ENCODE measurements around the gene DENND5A.

Gene DENND5A

DNA sequence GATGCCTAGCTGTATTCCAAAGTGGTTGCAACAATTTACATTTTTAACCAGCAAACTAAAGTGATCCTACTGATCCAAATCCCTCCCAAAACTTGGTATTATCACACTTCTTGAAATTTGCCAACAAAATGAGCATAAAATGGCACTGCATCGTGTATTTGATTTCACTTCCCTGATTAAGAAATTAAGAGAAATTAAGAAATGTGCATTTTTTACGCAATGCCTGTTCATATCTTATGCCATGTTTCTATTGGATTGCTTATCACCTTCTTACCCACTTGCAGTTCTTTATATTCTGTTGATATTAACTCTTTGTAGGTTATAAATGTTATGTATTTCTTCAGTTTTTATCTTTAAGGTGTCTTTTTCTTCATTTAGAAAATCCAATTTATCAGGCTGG, 80.6 kb downstream of the DENND5A start:
- H3K9me3 ChIP-seq (replicated peaks in 1 of 11): peaks cover 0 to 14% (median 10%) of the 10 kb centered on the region in 11 experiments; a peak in 17 of 22 replicates

DNA sequence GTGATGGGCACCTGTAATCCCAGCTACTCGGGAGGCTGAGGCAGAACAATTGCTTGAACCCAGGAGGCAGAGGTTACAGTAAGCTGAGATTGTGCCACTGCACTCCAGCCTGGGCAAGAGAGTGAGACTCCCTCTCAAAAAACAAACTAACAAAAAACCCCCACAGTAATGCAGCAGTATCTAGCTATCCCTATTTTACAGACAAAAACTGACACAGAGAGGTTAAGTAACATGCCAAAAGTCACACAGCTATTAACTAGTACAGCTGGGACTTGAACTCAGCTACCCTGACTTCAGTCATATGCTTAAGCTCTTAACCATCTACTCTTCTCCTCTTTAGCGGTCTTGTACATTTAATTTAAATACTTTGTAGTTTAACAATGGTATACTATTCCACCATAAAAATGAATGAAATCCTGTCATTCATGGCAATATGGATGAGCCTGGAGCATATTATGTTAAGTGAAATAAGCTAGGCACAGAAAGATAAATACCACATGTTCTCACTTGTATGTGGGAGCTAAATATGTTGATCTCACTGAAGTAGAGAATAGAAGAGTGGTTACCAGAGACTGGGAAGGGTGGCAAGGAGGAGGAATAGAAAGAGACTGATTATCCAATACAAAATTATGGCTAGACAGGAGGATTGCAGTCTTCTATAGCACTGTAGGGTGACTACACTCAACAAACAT, 82.8 kb downstream of the DENND5A start:
- H3K4me2 ChIP-seq: no peak overlapping the region
- TF ChIP-seq Cebpa-rat (IDR thresholded peaks at IDR 0.05): no peak
- H3K27me3 ChIP-seq: no peaks in the 10 kb centered on the region
- no peak overlapping the region for H3K4me3 ChIP-seq
- peaks cover 0 to 18% (median 0%) of the 10 kb centered on the region in 11 experiments; a peak in 7 of 22 replicates for H4K20me1 ChIP-seq
- H3K36me3 ChIP-seq: peaks cover 72 to 100% (median 93%) of the 10 kb centered on the region in 11 experiments
- H3K27ac ChIP-seq: no peak overlapping the region
- no peak overlapping the region for H3K9ac ChIP-seq
- H3K4me1 ChIP-seq: no peaks in the 10 kb centered on the region
- no peaks in the 10 kb centered on the region for H3K9me3 ChIP-seq (replicated peaks in 1 of 11)

More for the DNA sequence above, 80.6 kb downstream of the DENND5A start:
- no peak overlapping the region for H3K27ac ChIP-seq
- no peak overlapping the region for H3K4me2 ChIP-seq
- peaks cover 72 to 100% (median 92%) of the 10 kb centered on the region in 11 experiments for H3K36me3 ChIP-seq
- H4K20me1 ChIP-seq: peaks cover 0 to 20% (median 0%) of the 10 kb centered on the region in 11 experiments; a peak in 5 of 22 replicates
- TF ChIP-seq Cebpa-rat (IDR thresholded peaks at IDR 0.05): no peak
- H3K4me1 ChIP-seq: no peaks in the 10 kb centered on the region
- no peak overlapping the region for H3K9ac ChIP-seq
- H3K27me3 ChIP-seq: no peaks in the 10 kb centered on the region
- H3K4me3 ChIP-seq: no peak overlapping the region

DNA sequence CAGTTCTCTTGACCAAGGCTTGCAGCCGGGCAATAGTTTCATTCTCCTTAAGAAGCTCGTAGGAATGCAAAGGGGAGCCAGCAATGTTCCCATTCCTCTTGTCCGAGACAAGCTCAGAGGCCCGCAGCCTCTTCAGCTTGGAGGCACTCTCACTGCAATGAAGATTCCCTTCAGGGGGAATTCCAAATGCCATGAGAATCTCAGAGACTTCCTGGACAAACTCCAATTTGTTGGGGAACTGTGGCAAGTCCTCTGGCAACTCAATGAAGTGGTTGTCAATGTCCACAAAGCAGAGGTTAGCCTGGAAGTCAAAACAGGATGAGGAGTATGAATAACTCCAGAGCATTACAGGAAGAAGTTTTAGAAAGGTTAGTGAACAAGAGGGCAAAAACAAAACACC, 84.4 kb downstream of the DENND5A start:
- Histone ChIP-seq H3K9me3 (replicated peaks in 1 of 11) (no peaks in the 10 kb centered on the region), H3K4me2 (no peak overlapping the region), H3K4me3 (no peak overlapping the region), H3K27me3 (no peaks in the 10 kb centered on the region), H3K36me3 (peaks cover 79 to 100% (median 93%) of the 10 kb centered on the region in 11 experiments), H4K20me1 (peaks cover 0 to 18% (median 0%) of the 10 kb centered on the region in 11 experiments; a peak in 9 of 22 replicates), H3K27ac (no peak overlapping the region), H3K9ac (no peak overlapping the region), H3K4me1 (no peaks in the 10 kb centered on the region)
- no peak for TF ChIP-seq Cebpa-rat (IDR thresholded peaks at IDR 0.05)

- Histone ChIP-seq H3K36me3 (peaks cover 67 to 99% (median 84%) of the 10 kb centered on the region in 11 experiments), H3K4me3 (no peak overlapping the region), H3K9ac (no peak overlapping the region), H3K9me3 (replicated peaks in 1 of 11) (no peaks in the 10 kb centered on the region), H3K27ac (no peak overlapping the region), H3K4me1 (peaks cover 0 to 6% (median 0%) of the 10 kb centered on the region in 10 experiments; a peak in 3 of 20 replicates), H3K4me2 (no peak overlapping the region), H4K20me1 (peaks cover 0 to 25% (median 0%) of the 10 kb centered on the region in 11 experiments; a peak in 9 of 22 replicates), H3K27me3 (no peaks in the 10 kb centered on the region)
- TF ChIP-seq Cebpa-rat (IDR thresholded peaks at IDR 0.05): no peak
These were observed 86.0 kb downstream of the DENND5A start for GRCh38 chr11:9179141-9179540.

- no peak overlapping the region for H3K9ac ChIP-seq
- no peak for TF ChIP-seq Cebpa-rat (IDR thresholded peaks at IDR 0.05)
- no peak overlapping the region for H3K4me3 ChIP-seq
- H3K4me2 ChIP-seq: no peak overlapping the region
- H3K4me1 ChIP-seq: peaks cover 0 to 7% (median 0%) of the 10 kb centered on the region in 10 experiments; a peak in 3 of 20 replicates
- peaks cover 68 to 99% (median 86%) of the 10 kb centered on the region in 11 experiments for H3K36me3 ChIP-seq
- H3K27me3 ChIP-seq: no peaks in the 10 kb centered on the region
- peaks cover 0 to 25% (median 0%) of the 10 kb centered on the region in 11 experiments; a peak in 9 of 22 replicates for H4K20me1 ChIP-seq
- H3K27ac ChIP-seq: no peak overlapping the region
- peaks cover 0 to under 1% (median 0%) of the 10 kb centered on the region in 11 experiments; a peak in 1 of 22 replicates for H3K9me3 ChIP-seq (replicated peaks in 1 of 11)
These were observed 86.4 kb downstream of the DENND5A start for GRCh38 chr11:9178716-9179115.

GRCh38 chr11:9177438-9178091, 87.6 kb downstream of the DENND5A start:
- H3K4me1 ChIP-seq: peaks cover 0 to 7% (median 0%) of the 10 kb centered on the region in 10 experiments; a peak in 3 of 20 replicates
- H3K9me3 ChIP-seq (replicated peaks in 1 of 11): peaks cover 0 to 12% (median 7%) of the 10 kb centered on the region in 11 experiments; a peak in 15 of 22 replicates
- no peak overlapping the region for H3K4me3 ChIP-seq
- H3K27me3 ChIP-seq: no peaks in the 10 kb centered on the region
- H3K4me2 ChIP-seq: no peak overlapping the region
- H3K27ac ChIP-seq: no peak overlapping the region
- no peak overlapping the region for H3K9ac ChIP-seq
- no peak for TF ChIP-seq Cebpa-rat (IDR thresholded peaks at IDR 0.05)
- peaks cover 0 to 25% (median 0%) of the 10 kb centered on the region in 11 experiments; a peak in 8 of 22 replicates for H4K20me1 ChIP-seq
- peaks cover 75 to 99% (median 88%) of the 10 kb centered on the region in 11 experiments for H3K36me3 ChIP-seq

DNA sequence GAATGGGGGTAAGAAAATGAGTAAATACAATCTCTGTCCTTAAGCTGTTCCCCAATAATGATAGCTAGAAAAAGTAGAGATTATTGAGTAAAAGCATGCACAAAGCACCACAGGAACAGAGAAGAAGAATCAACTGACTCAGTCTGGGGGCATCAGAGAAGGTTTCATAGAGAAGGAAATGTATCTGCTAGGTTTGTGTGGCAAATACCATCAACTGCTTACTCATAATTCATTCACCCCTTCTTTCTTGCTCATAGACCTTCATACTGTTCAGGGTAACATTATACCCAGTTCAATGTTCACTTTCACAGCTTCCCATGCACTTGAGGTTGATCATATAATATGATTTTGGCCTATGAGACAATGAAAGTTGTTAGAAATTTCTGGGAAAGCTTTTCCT, 88.6 kb downstream of the DENND5A start:
- Histone ChIP-seq H4K20me1 (peaks cover 0 to 31% (median 0%) of the 10 kb centered on the region in 11 experiments; a peak in 9 of 22 replicates), H3K9ac (no peak overlapping the region), H3K27me3 (no peaks in the 10 kb centered on the region), H3K4me1 (peaks cover 0 to 7% (median under 1%) of the 10 kb centered on the region in 10 experiments; a peak in 4 of 20 replicates), H3K4me2 (no peak overlapping the region), H3K9me3 (replicated peaks in 1 of 11) (peaks cover 0 to 16% (median 11%) of the 10 kb centered on the region in 11 experiments; a peak in 15 of 22 replicates), H3K36me3 (peaks cover 84 to 99% (median 88%) of the 10 kb centered on the region in 11 experiments), H3K4me3 (no peak overlapping the region), H3K27ac (no peak overlapping the region)
- TF ChIP-seq Cebpa-rat (IDR thresholded peaks at IDR 0.05): no peak

DNA sequence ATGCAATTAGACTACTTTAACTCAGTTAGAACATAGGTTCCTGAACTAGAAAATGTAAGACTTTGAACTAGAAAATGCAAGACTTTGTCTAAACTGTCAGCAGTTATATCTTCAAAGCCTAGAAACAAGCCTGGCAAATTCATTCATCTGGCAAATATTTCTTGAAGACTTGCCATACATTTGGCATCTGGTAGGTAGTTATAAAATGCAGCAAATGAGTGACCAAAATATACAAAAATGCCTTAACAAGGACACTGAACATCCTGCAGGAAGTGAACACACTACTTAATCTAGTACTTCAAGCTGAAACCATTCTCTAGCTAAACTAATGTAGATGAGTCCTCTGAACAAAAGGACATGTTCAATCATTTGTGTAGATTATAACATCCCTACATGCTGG, 89.0 kb downstream of the DENND5A start:
- peaks cover 83 to 99% (median 88%) of the 10 kb centered on the region in 11 experiments for H3K36me3 ChIP-seq
- H3K4me1 ChIP-seq: peaks cover 0 to 7% (median 2%) of the 10 kb centered on the region in 10 experiments; a peak in 7 of 20 replicates
- peaks cover 0 to 35% (median 0%) of the 10 kb centered on the region in 11 experiments; a peak in 10 of 22 replicates for H4K20me1 ChIP-seq
- H3K4me2 ChIP-seq: no peak overlapping the region
- no peaks in the 10 kb centered on the region for H3K27me3 ChIP-seq
- no peak overlapping the region for H3K9ac ChIP-seq
- no peak overlapping the region for H3K27ac ChIP-seq
- no peak overlapping the region for H3K4me3 ChIP-seq
- TF ChIP-seq Cebpa-rat (IDR thresholded peaks at IDR 0.05): no peak
- H3K9me3 ChIP-seq (replicated peaks in 1 of 11): peaks cover 0 to 16% (median 11%) of the 10 kb centered on the region in 11 experiments; a peak in 15 of 22 replicates

DNA sequence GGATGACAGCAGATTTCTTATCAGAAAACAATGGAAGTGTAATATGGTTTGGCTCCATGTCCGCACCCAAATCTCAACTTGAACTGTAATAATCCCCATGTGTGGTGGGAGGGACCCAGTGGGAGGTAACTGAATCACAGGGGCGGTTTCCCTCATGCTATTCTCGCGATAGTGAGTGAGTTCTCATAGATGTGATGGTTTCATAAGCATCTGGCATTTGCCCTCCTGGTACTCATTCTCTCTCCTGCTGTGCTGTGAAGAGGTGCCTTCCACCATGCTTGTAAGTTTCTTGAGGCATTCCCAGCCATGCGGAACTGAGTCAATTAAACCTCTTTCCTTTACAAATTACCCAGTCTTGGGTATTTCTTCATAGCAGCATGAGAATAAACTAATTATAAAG, 92.8 kb downstream of the DENND5A start:
- peaks cover 0 to 67% (median 2%) of the 10 kb centered on the region in 11 experiments; a peak in 11 of 22 replicates for H4K20me1 ChIP-seq

More for the DNA sequence above, 92.8 kb downstream of the DENND5A start:
- TF ChIP-seq Cebpa-rat (IDR thresholded peaks at IDR 0.05): no peak
- H3K9ac ChIP-seq: no peak overlapping the region
- no peak overlapping the region for H3K27ac ChIP-seq
- H3K36me3 ChIP-seq: peaks cover 83 to 99% (median 88%) of the 10 kb centered on the region in 11 experiments
- H3K9me3 ChIP-seq (replicated peaks in 1 of 11): peaks cover 0 to 16% (median 11%) of the 10 kb centered on the region in 11 experiments; a peak in 15 of 22 replicates
- H3K4me3 ChIP-seq: no peak overlapping the region
- H3K27me3 ChIP-seq: no peaks in the 10 kb centered on the region
- peaks cover 0 to 24% (median 11%) of the 10 kb centered on the region in 10 experiments; a peak in 13 of 20 replicates for H3K4me1 ChIP-seq
- H3K4me2 ChIP-seq: no peak overlapping the region
